Neuronal stem cell (in vitro differentiated cells): ENCODE results near the gene FER1L5.

Experiments
- DNase-seq: peaks from one replicate; pipeline ENCODE4 v3.0.0-alpha.2; 2013; ENCODE audit warnings: low spot score
- H2AFZ ChIP-seq: one replicate; pipeline ENCODE4 v1.6.1; 2013; ENCODE audit warnings: mild to moderate bottlenecking, low read length, inconsistent platforms
- H2AK5ac ChIP-seq: 2 replicates; pipeline ENCODE4 v1.6.1; 2013; ENCODE audit warnings: low read depth, mild to moderate bottlenecking, inconsistent platforms, low read length, moderate library complexity, mixed read lengths
- H2BK120ac ChIP-seq: 2 replicates; pipeline ENCODE4 v1.6.1; 2013; ENCODE audit warnings: low read depth, mild to moderate bottlenecking, inconsistent platforms, low read length, moderate library complexity, mixed read lengths
- H2BK12ac ChIP-seq: one replicate; pipeline ENCODE4 v1.6.1; 2013; ENCODE audit warnings: low read length, inconsistent platforms
- H2BK15ac ChIP-seq: 2 replicates; pipeline ENCODE4 v1.6.1; 2013; ENCODE audit warnings: mild to moderate bottlenecking, low read length, inconsistent platforms, mixed read lengths
- H2BK5ac ChIP-seq: one replicate; pipeline ENCODE4 v1.6.1; 2013; ENCODE audit warnings: inconsistent platforms, mild to moderate bottlenecking, low read length, moderate library complexity
- H3K14ac ChIP-seq: one replicate; pipeline ENCODE4 v1.6.1; 2013; ENCODE audit warnings: low read length, inconsistent platforms
- H3K18ac ChIP-seq: 2 replicates; pipeline ENCODE4 v1.6.1; 2013; ENCODE audit warnings: low read length, inconsistent platforms
- H3K23ac ChIP-seq: 2 replicates; pipeline ENCODE4 v1.6.1; 2013; ENCODE audit warnings: low read depth, mild to moderate bottlenecking, mixed read lengths, low read length, inconsistent platforms; ENCODE audit not compliant: poor library complexity
- H3K27ac ChIP-seq: replicated peaks from 3 replicates; pipeline ENCODE4 v1.5.1; 2013; ENCODE audit warnings: low read length, inconsistent platforms
- H3K27me3 ChIP-seq, 3 experiments: 2 replicates each; pipeline ENCODE4 v1.6.1; 2013; ENCODE audit warnings: low read length in 3 of 3, mild to moderate bottlenecking in 2 of 3, inconsistent platforms in 1 of 3, low read depth in 1 of 3, mixed read lengths in 1 of 3, moderate library complexity in 1 of 3; ENCODE audit not compliant: control insufficient read depth in 3 of 3, insufficient read depth in 3 of 3
- H3K36me3 ChIP-seq, 2 donors: replicated peaks in 1 of 2; 2 replicates each; pipeline ENCODE4 v1.6.1; 2013; ENCODE audit warnings: low read length in 2 of 2; ENCODE audit not compliant: control insufficient read depth in 2 of 2, insufficient read depth in 2 of 2
- H3K4ac ChIP-seq: 2 replicates; pipeline ENCODE4 v1.6.1; 2013; ENCODE audit warnings: inconsistent platforms, mild to moderate bottlenecking, low read length, moderate library complexity
- H3K4me1 ChIP-seq, 2 donors: 1 replicate in 1 of 2; 2 replicates in 1 of 2; pipeline ENCODE4 v1.6.1; 2013; ENCODE audit warnings: low read length in 2 of 2, low read depth in 1 of 2; ENCODE audit not compliant: control insufficient read depth in 2 of 2, insufficient read depth in 1 of 2
- H3K4me2 ChIP-seq: one replicate; pipeline ENCODE4 v1.6.1; 2013; ENCODE audit warnings: mild to moderate bottlenecking, low read length, inconsistent platforms; ENCODE audit not compliant: insufficient read depth, poor library complexity, severe bottlenecking
- H3K4me3 ChIP-seq, 2 donors: 2 replicates each; pipeline ENCODE4 v1.5.1; 2013; ENCODE audit warnings: low read length in 2 of 2, mild to moderate bottlenecking in 2 of 2, inconsistent platforms in 1 of 2, moderate library complexity in 1 of 2
- H3K79me1 ChIP-seq: one replicate; pipeline ENCODE4 v1.6.1; 2013; ENCODE audit warnings: low read depth, mild to moderate bottlenecking, inconsistent platforms, low read length, moderate library complexity
- H3K9ac ChIP-seq: one replicate; pipeline ENCODE4 v1.6.1; 2013; ENCODE audit warnings: mild to moderate bottlenecking, low read depth, low read length, inconsistent platforms; ENCODE audit not compliant: poor library complexity
- H3K9me3 ChIP-seq, 2 donors: replicated peaks in 1 of 2; 2 replicates each; pipeline versions ENCODE3 to v1.6.1; 2013; ENCODE audit warnings: low read length in 2 of 2, mild to moderate bottlenecking in 2 of 2, inconsistent platforms in 1 of 2, low read depth in 1 of 2, mixed read lengths in 1 of 2, moderate library complexity in 1 of 2; ENCODE audit not compliant: control insufficient read depth in 2 of 2, insufficient read depth in 1 of 2
- H4K8ac ChIP-seq: one replicate; pipeline ENCODE4 v1.6.1; 2013; ENCODE audit warnings: low read depth, mild to moderate bottlenecking, inconsistent platforms, low read length, moderate library complexity
- H4K91ac ChIP-seq: one replicate; pipeline ENCODE4 v1.6.1; 2013; ENCODE audit warnings: low read length, low read depth, mild to moderate bottlenecking, inconsistent platforms; ENCODE audit not compliant: poor library complexity
- WGBS, 2 donors: extraction: QIAGEN DNeasy Blood & Tissue Kit; methylation state at CpG; one replicate each; pipeline ENCODE4 v1.1.7; 2013; ENCODE audit warnings: missing lambda C conversion rate in 2 of 2, mixed read lengths in 1 of 2; ENCODE audit not compliant: insufficient read length in 2 of 2, insufficient replicate concordance in 1 of 2; ENCODE audit errors: extremely low coverage in 2 of 2; 5-methylcytosine and 5-hydroxymethylcytosine counted together

The FER1L5 gene

DNA sequence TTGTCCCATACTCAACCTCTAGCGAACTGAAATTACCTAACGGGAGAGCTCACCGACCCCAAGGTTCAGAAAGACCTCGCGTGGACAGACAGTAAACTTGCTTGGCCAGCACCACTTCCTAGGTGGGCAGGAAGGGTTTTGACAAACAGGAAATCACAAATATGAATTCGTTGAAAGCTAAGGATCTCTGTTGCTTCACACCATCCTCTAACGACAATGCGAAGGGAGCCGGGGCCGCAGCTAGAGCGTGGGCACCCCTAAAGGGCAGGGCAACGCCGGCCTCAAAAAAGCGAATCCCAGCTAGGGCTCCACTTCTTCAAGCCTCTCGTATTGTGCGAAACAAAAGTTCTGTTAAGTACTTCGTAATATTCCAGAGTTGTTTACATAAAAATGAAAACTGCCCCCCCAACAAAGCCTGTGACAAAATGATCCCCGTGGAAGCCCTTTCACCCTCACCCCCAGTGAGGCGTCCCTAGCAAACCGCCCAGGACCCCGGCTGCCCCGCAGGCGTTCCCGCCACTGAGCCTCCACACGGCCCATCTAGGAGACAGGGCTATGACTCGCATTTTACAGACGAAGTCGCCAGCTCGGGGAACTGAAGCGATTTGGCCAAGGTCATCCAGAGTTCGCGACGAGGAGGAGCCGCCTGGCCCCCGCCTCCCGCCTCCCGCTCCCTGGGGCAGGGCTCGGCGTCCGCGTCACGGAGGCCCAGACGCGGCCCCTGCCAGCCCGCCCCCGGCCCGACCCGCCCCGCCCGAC is 5.0 kb upstream of the FER1L5 start:
- no peak for DNase-seq
- Histone ChIP-seq H3K4me3 (peak overlapping the region; percentile 86 to 96), H3K27me3 (no peaks in the 10 kb centered on the region), H3K9me3 (no peaks in the 10 kb centered on the region), H3K23ac (peak overlapping the region; percentile 100), H4K91ac (no peak overlapping the region), H2BK15ac (no peak overlapping the region), H2BK5ac (peak overlapping the region; percentile 11), H3K36me3 (peaks cover 4 to 39% of the 10 kb centered on the region in 2 donors), H2AFZ (peak overlapping the region; percentile 97), H2BK12ac (no peak overlapping the region), H3K14ac (no peak overlapping the region), H3K4ac (no peak overlapping the region), H4K8ac (no peak overlapping the region), H3K4me2 (peak overlapping the region; percentile 79), H2BK120ac (no peak overlapping the region), H3K27ac (no peak overlapping the region), H3K4me1 (peaks cover 8 to 9% of the 10 kb centered on the region in 2 donors), H3K18ac (peak overlapping the region; percentile 65), H3K9ac (peak overlapping the region; percentile 93), H2AK5ac (peak overlapping the region; percentile 19), H3K79me1 (peaks cover 6% of the 10 kb centered on the region)
- WGBS, 2 donors: no CpG with 5 or more reads among the region's 50 CpGs

DNA sequence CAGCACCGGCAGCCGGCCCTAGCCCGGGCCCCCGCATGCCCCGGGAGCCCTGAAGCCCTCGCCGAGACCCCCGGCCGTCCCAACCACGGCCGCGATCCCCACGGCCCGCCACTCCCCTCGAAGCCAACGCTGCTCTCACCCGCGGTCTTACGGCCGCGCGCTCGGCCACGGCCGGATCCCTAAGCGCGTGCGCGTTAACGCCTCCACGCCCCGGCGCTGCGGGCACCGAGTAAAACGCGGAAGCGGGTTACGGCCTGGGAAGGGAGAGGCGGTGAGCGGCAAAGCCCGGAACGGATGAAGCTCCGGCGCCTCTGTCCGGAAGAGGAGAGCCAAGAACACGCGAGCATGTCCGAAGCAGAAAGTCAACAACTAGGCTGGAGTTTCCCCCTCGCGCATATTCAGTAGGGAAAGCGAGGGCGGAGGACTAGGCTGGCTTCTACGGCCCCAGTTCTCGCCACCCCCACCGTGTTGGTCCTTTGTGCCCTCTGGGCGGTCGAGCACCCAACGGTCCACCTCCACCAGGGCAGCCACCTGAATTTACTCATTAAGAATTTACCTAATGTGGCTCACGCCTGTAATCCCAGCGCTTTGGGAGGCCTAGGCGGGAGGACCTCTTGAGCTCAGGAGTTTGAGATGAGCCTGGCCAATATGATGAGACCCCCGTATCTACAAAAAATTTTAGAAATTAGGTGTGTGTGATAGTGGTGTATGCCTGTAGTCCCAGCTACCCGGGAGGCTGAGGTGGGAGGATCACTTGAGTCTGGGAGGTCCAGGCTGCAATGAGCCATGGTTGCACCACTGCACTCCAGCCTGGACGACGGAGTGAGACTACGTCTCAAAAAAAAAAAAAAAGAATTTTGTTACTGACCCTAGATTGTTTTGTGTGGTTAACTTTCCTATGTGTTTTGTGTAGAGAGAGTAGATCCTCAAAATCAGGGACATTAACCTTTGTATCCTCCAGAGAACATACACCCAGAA is 4.1 kb upstream of the FER1L5 start, which contains the start of gene KANSL3:
Gene KANSL3 (minus strand): TSS at position 169 of the 978 bp plus-strand sequence. CDS start 1,177 bp downstream, outside the sequence.
- H2BK15ac ChIP-seq: peak within 1 kb of the TSS; percentile 99
- no CpG with 5 or more reads among the region's 67 CpGs for WGBS, 2 donors
- peaks cover 6% of the 10 kb centered on the region for H3K79me1 ChIP-seq
- H4K8ac ChIP-seq: no peak within 1 kb of the TSS
- H3K36me3 ChIP-seq: peaks cover 4 to 32% of the 10 kb centered on the region in 2 donors
- H4K91ac ChIP-seq: no peak within 1 kb of the TSS
- H2BK12ac ChIP-seq: peak within 1 kb of the TSS; percentile 99
- H3K9ac ChIP-seq: peak within 1 kb of the TSS; percentile 93
- peak within 1 kb of the TSS; percentile 19 for H2AK5ac ChIP-seq
- peak within 1 kb of the TSS; percentile 97 for H3K14ac ChIP-seq
- H2BK5ac ChIP-seq: peak within 1 kb of the TSS; percentile 11
- no peak within 1 kb of the TSS for H2BK120ac ChIP-seq
- H3K4me3 ChIP-seq: peak within 1 kb of the TSS; percentile 86 to 96
- peaks cover 11 to 14% of the 10 kb centered on the region in 2 donors for H3K4me1 ChIP-seq
- H2AFZ ChIP-seq: peak within 1 kb of the TSS; percentile 97
- DNase-seq: peak; percentile 92
- H3K4me2 ChIP-seq: peak within 1 kb of the TSS; percentile 85
- H3K23ac ChIP-seq: peak within 1 kb of the TSS; percentile 100
- no peaks in the 10 kb centered on the region for H3K27me3 ChIP-seq
- no peaks in the 10 kb centered on the region for H3K9me3 ChIP-seq
- no peak within 1 kb of the TSS for H3K4ac ChIP-seq
- H3K27ac ChIP-seq: no peak within 1 kb of the TSS
- H3K18ac ChIP-seq: peak within 1 kb of the TSS; percentile 98

DNA sequence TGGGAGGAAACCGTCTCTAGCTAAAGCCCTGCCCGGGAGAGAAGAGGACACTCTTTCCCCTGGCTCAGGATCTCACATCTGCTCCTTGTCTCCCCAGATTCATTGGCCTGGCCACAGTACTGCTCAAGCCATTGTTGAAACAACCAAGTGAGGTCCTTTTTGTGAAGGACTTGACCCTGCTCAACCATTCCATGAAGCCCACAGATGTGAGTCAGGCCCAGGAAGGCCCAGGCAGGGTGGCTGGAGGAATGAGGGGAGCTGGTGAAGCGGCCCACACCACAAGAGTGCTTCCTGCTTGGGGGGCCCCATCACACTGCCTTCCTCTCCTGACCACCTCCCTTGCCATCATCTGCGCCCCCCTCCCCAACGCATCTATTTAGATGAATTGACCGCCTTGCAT is 5.1 kb downstream of the FER1L5 start:
- H2AFZ ChIP-seq: no peak overlapping the region
- H3K18ac ChIP-seq: peak overlapping the region; percentile 8
- H3K4ac ChIP-seq: no peak overlapping the region

More for the DNA sequence above, 5.1 kb downstream of the FER1L5 start:
- Histone ChIP-seq H2BK12ac (no peak overlapping the region), H3K23ac (no peak overlapping the region), H3K4me2 (no peak overlapping the region), H2BK120ac (no peak overlapping the region), H3K79me1 (peaks cover 5% of the 10 kb centered on the region), H2BK15ac (no peak overlapping the region), H2BK5ac (no peak overlapping the region), H4K8ac (no peak overlapping the region), H3K27me3 (no peaks in the 10 kb centered on the region), H3K27ac (no peak overlapping the region), H2AK5ac (no peak overlapping the region), H3K36me3 (no peaks in the 10 kb centered on the region), H4K91ac (no peak overlapping the region), H3K14ac (no peak overlapping the region), H3K4me1 (peaks cover 2 to 4% of the 10 kb centered on the region in 2 donors), H3K4me3 (no peak overlapping the region), H3K9me3 (no peaks in the 10 kb centered on the region), H3K9ac (no peak overlapping the region)
- no peak for DNase-seq
- WGBS, 2 donors: no CpG with 5 or more reads among the region's 6 CpGs
